A172 (cell line): ENCODE results near the gene TTLL9. TPM values are rescaled to one million over a fixed set of nuclear protein-coding genes. Genes with fewer than 3 reads are reported as not detected.

Source experiments
- DNase-seq: peaks from one replicate; pipeline ENCODE4 v3.0.0-alpha.2; 2015; ENCODE audit warnings: low spot score
- total RNA-seq: library from RNA; depleted of rRNA; stranded (reverse); fragments of >200 nt; shearing (Covaris generic); gene quantifications from 2 replicates; pipeline ENCODE4 v1.2.3, GENCODE V29; 2014

TTLL9 gene
- total RNA-seq, 1 experiment from 2014 or later: 0.12 TPM

DNA sequence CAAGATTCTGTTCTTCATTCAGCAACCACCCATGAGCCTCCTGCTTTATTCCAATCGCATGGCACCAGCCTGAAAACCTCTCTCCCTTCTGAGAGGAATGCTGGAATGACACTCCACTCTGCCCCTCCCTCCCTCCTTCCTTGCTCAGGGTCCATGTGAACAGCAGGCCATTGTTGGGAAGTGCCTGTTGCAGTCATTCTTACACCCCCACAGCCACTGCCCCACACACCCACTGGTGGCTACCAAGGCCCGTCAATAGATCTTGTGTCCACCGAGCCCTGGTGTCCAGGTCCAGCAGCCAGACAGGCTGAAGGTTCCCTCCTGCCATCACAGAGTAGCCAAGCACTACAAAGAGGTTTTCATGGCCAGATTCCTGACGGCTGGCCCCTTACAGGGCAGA lies 74.9 kb downstream of the TTLL9 start:
- DNase-seq: no peak

GRCh38 chr20:31945785-31946184 lies 75.4 kb downstream of the TTLL9 start:
- DNase-seq: no peak

GRCh38 chr20:31948008-31948407 lies 77.6 kb downstream of the TTLL9 start:
- no peak for DNase-seq

- no peak for DNase-seq
Observed at GRCh38 chr20:31949877-31950646, 79.6 kb downstream of the TTLL9 start.

DNA sequence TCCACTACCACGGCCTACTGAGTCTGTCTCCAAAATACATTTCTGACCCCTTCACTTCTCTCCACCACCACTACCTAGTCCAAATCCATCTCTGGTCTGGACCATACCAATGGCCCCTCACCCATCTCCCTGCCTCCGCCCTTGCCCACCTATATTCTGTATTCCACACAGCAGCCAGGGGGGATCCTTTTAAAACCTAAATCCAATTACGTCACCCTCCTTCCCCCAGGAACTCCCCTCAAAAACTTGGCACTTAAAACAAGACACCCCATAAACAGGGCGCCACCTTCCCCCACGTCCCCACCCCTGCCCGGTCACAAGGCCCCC lies 80.7 kb downstream of the TTLL9 start:
- no peak for DNase-seq

- peak; percentile 90 for DNase-seq
Observed at GRCh38 chr20:31951530-31952453, 81.4 kb downstream of the TTLL9 start, which contains the start of gene PDRG1. PDRG1 (minus strand) TSS chr20:31952046; CDS start chr20:31951961, 85 bp downstream.

GRCh38 chr20:31953556-31954148 lies 83.2 kb downstream of the TTLL9 start:
- DNase-seq: no peak

GRCh38 chr20:31954500-31954899 lies 84.1 kb downstream of the TTLL9 start:
- DNase-seq: no peak

GRCh38 chr20:31956556-31957526 lies 86.4 kb downstream of the TTLL9 start:
- no peak for DNase-seq

DNA sequence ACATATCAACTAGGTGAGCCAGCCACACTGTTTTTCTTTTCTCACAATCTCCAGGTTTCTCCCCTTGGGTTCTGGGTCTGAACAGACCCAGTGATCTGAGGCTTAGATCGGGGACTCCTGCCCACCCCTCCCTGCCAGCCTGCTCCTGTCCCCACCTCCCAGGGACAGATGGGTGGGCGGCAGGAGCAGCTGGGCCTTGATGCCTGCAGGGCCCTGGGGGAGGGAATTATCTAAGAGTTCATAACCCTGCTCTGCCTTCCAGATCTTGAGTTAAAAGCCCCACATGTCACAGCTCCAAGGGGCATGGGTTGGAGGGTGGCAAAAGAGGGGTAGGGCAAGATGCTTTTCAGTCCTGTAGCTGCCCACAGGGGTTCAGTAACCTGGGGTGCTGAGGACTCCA lies 92.3 kb downstream of the TTLL9 start:
- no peak for DNase-seq

GRCh38 chr20:31963889-31964288 lies 93.5 kb downstream of the TTLL9 start:
- no peak for DNase-seq

GRCh38 chr20:31966991-31967655 lies 96.7 kb downstream of the TTLL9 start:
- DNase-seq: no peak

GRCh38 chr20:31967830-31968249 lies 97.4 kb downstream of the TTLL9 start, which contains the start of gene XKR7:
XKR7 (plus strand) TSS chr20:31968151; CDS start chr20:31968176, 25 bp downstream.
- DNase-seq: no peak

DNA sequence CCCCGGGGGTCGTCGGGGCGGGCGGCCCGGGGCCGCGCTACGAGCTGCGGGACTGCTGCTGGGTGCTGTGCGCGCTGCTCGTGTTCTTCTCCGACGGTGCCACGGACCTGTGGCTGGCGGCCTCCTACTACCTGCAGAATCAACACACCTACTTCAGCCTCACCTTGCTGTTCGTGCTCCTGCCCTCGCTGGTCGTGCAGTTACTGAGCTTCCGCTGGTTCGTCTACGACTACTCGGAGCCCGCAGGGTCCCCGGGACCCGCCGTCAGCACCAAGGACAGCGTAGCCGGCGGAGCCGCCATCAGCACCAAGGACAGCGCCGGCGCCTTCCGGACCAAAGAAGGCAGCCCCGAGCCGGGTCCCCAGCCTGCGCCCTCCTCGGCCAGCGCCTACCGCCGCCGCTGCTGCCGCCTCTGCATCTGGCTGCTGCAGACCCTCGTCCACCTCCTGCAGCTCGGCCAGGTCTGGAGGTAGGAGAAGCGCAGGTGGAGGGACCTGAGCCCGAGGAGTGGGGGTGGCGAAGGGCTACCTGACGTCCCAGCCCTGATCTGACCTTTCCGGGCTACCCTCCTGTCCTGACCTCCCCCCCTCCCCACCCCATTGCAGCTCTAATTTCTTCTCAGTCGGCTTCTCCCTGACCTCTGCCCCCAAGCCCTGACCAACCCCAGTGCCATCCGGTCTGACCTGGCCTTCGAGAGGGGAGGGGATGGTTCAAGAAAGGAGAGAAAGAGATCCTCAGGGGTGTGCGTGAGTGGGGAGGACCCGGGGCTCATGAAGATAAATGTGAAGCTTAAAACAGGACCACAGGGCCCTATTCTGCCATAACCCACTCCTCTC lies 98.1 kb downstream of the TTLL9 start:
- DNase-seq: peak; percentile 53

- no peak for DNase-seq
Observed at GRCh38 chr20:31969991-31970390, 99.6 kb downstream of the TTLL9 start.

DNA sequence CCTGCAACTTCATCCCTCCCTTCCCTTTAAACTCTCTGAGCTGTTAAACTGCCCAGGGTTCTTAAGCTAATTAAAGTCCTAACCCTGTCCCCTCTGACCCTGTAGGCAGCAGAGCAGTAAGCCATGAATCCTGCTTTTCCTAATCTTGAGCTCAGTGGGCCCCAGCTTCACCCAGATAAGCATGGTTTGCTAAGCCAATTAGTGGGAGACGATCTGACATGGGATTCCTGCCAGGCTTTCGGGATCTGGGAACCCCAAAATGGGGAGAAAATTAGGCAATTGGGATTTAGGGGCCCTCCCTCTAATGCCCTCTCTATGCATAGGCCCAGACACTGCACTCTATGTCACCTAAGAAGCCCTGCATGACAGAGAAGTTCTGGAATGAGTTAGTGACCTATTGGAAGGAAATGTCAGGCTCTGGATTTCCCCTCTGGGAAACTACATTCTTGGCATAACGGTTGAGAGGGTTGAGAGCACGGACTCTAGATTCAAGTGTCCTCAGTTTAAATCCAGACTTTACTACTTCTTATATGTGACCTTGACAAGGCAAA lies 102.1 kb downstream of the TTLL9 start:
- DNase-seq: peak; percentile 59

DNA sequence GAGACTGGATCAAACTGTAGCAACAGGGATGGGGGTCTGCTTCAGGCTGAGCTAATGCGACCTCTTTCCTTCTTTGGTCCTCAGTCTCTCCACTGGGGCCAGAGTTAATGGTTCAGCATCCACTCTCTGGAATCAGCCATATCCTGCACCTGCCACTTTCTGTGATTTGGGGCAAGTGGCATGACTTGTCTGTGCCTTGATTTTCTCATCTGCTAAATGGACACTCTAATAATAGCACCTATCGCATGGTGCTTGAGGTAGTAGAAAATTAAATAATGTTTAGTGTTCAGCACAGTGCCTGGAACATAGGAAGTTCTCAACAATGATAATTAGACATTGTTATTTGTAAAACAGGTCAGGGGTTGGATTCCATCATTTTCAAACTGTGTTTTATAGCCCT lies 103.9 kb downstream of the TTLL9 start:
- DNase-seq: no peak

- DNase-seq: no peak
Observed at GRCh38 chr20:31974951-31975487, 104.6 kb downstream of the TTLL9 start.

GRCh38 chr20:31975874-31976273 lies 105.4 kb downstream of the TTLL9 start:
- DNase-seq: no peak
